Endothelial cell of umbilical vein (primary cell): Measurements from ENCODE around the gene STAG1. TPM values are rescaled to one million over a fixed set of nuclear protein-coding genes. Genes with fewer than 3 reads are reported as not detected.

Source experiments
- BruUV-seq: library from RNA; stranded (reverse); fragments of 400-500 nt; replicated peaks from 2 replicates; lab custom pipeline; 2021; lab: Mats Ljungman, UMichigan
- CTCF ChIA-PET: fragments of 300-600, 350-600 bp; sonication (Branson Sonifier 250); formaldehyde crosslinking; loops from one replicate; lab custom pipeline; 2021; ENCODE audit warnings: antibody characterized with exemption, inconsistent platforms; lab: Charles Lee
- POLR2A ChIA-PET: fragments of 300-600, 350-600 bp; sonication (Branson Sonifier 250); formaldehyde crosslinking; loops from one replicate; lab custom pipeline; 2021; ENCODE audit warnings: antibody characterized with exemption, inconsistent platforms; lab: Charles Lee
- DNase-seq: peaks from one replicate; pipeline ENCODE4 v3.0.0-alpha.2; 2011; ENCODE audit warnings: low read depth, low spot score
- FAIRE-seq: peaks from 2 replicates; lab custom pipeline; 2011; peaks lifted over from hg19 to GRCh38; lab: Jason Lieb, UNC
- H2AFZ ChIP-seq: 2 replicates; pipeline ENCODE4 v1.6.0; 2012; ENCODE audit warnings: low read depth, low read length, control low read depth, inconsistent platforms
- H3K27ac ChIP-seq: 2 replicates; pipeline ENCODE4 v1.5.1; 2011; ENCODE audit warnings: low read depth, mild to moderate bottlenecking, control low read depth, low read length, moderate library complexity; ENCODE audit not compliant: insufficient read depth
- H3K27me3 ChIP-seq, 2 experiments: 2 replicates each; pipeline versions ENCODE4 v1.6.0 to v1.6.1; 2011; ENCODE audit warnings: low read length in 2 of 2, mixed read lengths in 1 of 2; ENCODE audit not compliant: control insufficient read depth in 2 of 2, insufficient read depth in 2 of 2
- H3K36me3 ChIP-seq, 2 experiments: 2 replicates in 1 of 2; 3 replicates in 1 of 2; pipeline ENCODE4 v1.5.1; 2011; ENCODE audit warnings: low read length in 2 of 2, mild to moderate bottlenecking in 1 of 2, moderate library complexity in 1 of 2; ENCODE audit not compliant: control insufficient read depth in 2 of 2, insufficient read depth in 2 of 2; ENCODE audit errors: extremely low read depth in 1 of 2
- H3K4me1 ChIP-seq: 3 replicates; pipeline ENCODE4 v1.5.1; 2011; ENCODE audit warnings: mild to moderate bottlenecking, low read length; ENCODE audit not compliant: control insufficient read depth, insufficient read depth; ENCODE audit errors: extremely low read depth
- H3K4me2 ChIP-seq: 2 replicates; pipeline ENCODE4 v1.6.1; 2011; ENCODE audit warnings: low read length, control low read depth, mixed read lengths; ENCODE audit not compliant: insufficient read depth
- H3K4me3 ChIP-seq, 3 experiments: fragments of 200-600 bp in 1 of 3; sonication (generic), shearing (Covaris generic) in 1 of 3; replicated peaks in 1 of 3; 2 replicates each; pipeline ENCODE4 v1.5.1; 2011 to 2016; ENCODE audit warnings: control low read depth in 3 of 3, low read length in 3 of 3, mild to moderate bottlenecking in 2 of 3, inconsistent platforms in 1 of 3, low read depth in 1 of 3, moderate library complexity in 1 of 3; ENCODE audit not compliant: insufficient read depth in 1 of 3
- H3K79me2 ChIP-seq: 2 replicates; pipeline ENCODE4 v1.6.0; 2012; ENCODE audit warnings: low read length, inconsistent platforms; ENCODE audit not compliant: control insufficient read depth, insufficient read depth
- H3K9ac ChIP-seq: replicated peaks from 2 replicates; pipeline ENCODE3; 2011; ENCODE audit warnings: low read length, control low read depth; ENCODE audit not compliant: insufficient read depth; ENCODE audit errors: extremely low read depth
- H3K9me1 ChIP-seq: replicated peaks from 3 replicates; pipeline ENCODE4 v1.6.0; 2011; ENCODE audit warnings: mild to moderate bottlenecking, low read length; ENCODE audit not compliant: control insufficient read depth, insufficient read depth; ENCODE audit errors: extremely low read depth
- H3K9me3 ChIP-seq: replicated peaks from 2 replicates; pipeline ENCODE4 v1.5.1; 2012; ENCODE audit warnings: low read length, inconsistent platforms; ENCODE audit not compliant: control insufficient read depth, insufficient read depth
- H4K20me1 ChIP-seq: replicated peaks from 2 replicates; pipeline ENCODE3; 2011; ENCODE audit warnings: mild to moderate bottlenecking, low read length; ENCODE audit not compliant: control insufficient read depth, insufficient read depth; ENCODE audit errors: extremely low read depth
- CTCF ChIP-seq, 2 donors: IDR thresholded peaks; 1 replicate in 1 of 2; 2 replicates in 1 of 2; pipeline ENCODE4 v1.5.1; 2011; ENCODE audit warnings: low read length in 2 of 2, mild to moderate bottlenecking in 2 of 2, moderate library complexity in 2 of 2, control low read depth in 1 of 2, inconsistent platforms in 1 of 2, low read depth in 1 of 2; ENCODE audit not compliant: insufficient read depth in 1 of 2; ENCODE audit errors: extremely low read depth in 1 of 2
- EZH2 ChIP-seq: IDR thresholded peaks from 2 replicates; pipeline ENCODE4 v1.6.1; 2012; ENCODE audit warnings: borderline replicate concordance, low read depth, mild to moderate bottlenecking, moderate library complexity, low read length, inconsistent platforms; ENCODE audit not compliant: severe bottlenecking
- FOS ChIP-seq: IDR thresholded peaks from 2 replicates; pipeline ENCODE4 v1.6.1; 2011; ENCODE audit warnings: mild to moderate bottlenecking, low read length, moderate library complexity, borderline replicate concordance; ENCODE audit not compliant: insufficient read depth
- JUN ChIP-seq: IDR thresholded peaks from 2 replicates; pipeline ENCODE4 v1.6.1; 2011; ENCODE audit warnings: borderline replicate concordance, low read depth; ENCODE audit not compliant: insufficient read length, insufficient read depth
- MAX ChIP-seq: IDR thresholded peaks from 2 replicates; pipeline ENCODE4 v1.6.1; 2011; ENCODE audit not compliant: insufficient read depth, insufficient read length
- POLR2AphosphoS5 ChIP-seq: IDR thresholded peaks from 2 replicates; pipeline ENCODE4 v1.6.1; 2012; ENCODE audit warnings: low read depth, mild to moderate bottlenecking, control low read depth, low read length, moderate library complexity; ENCODE audit not compliant: insufficient read depth
- dilution Hi-C: fragments of 300-500 bp; cut with MboI; formaldehyde crosslinking; loops from one replicate; pipeline ENCODE4 v1.15.0; 2019; ENCODE audit warnings: low sequenced_read_pairs; ENCODE audit not compliant: extremely low pct_ligation_motif_present
- intact Hi-C: fragments of 100-400 bp; cut with micrococcal nuclease; formaldehyde crosslinking; loops from one replicate; pipeline ENCODE4 v1.10.0; 2022
- polyA plus RNA-seq, 4 experiments: library from polyadenylated mRNA; depleted of rRNA in 3 of 4; stranded (reverse) in 3 of 4; unstranded in 1 of 4; fragments of >200 nt; gene quantifications; 2 replicates each; pipeline versions ENCODE4 v1.2.1 to v1.2.3, GENCODE V29; 2011 to 2012; ENCODE audit warnings: missing spikeins in 1 of 4
- total RNA-seq: library from RNA; stranded (reverse); gene quantifications from 2 replicates; pipeline ENCODE4 v1.2.3, GENCODE V29; 2021

The STAG1 gene
- total and polyA plus RNA-seq, 2 donors (not counting 3 experiments of a cell fraction or from before 2014, with no cell fraction given): 7.4 to 42.1 TPM

DNA sequence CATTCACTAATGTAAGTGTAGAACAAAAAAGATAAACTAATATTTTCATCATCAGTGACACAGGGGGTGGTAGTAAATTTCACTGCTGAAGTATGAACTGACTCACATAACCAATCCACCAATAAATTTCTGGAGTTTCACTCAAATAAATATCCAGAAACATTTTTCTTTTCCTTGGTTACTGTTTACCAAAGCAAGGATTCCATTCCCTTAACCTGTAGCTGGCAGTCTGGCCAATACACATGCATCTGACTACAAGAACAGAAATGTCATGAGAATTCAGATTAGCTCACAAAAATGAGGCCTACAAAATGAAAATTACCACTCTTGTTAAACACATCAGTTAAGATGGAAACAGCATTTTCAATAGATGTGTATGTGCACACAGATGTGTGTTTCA, 80.3 kb downstream of the STAG1 start:
- dilution Hi-C loops (no loop called here), intact Hi-C loops (no loop called here)
- H2AFZ ChIP-seq: no peak overlapping the region
- no peak overlapping the region for H3K4me3 ChIP-seq
- no peaks in the 10 kb centered on the region for H3K9me3 ChIP-seq
- peaks cover 5% of the 10 kb centered on the region for H3K4me1 ChIP-seq
- no peaks in the 10 kb centered on the region for H3K36me3 ChIP-seq
- H3K79me2 ChIP-seq: peaks cover 77% of the 10 kb centered on the region
- no peak for TF ChIP-seq MAX
- no peak for TF ChIP-seq CTCF (IDR thresholded peaks at IDR 0.05; ENCODE audit: extremely low read depth in 1 of 2, insufficient read depth in 1 of 2, low read depth in 1 of 2, low read length in 2 of 2)
- no peak for TF ChIP-seq EZH2
- no peak for TF ChIP-seq FOS
- TF ChIP-seq POLR2AphosphoS5: no peak
- no peak for TF ChIP-seq JUN
- peaks cover 3% of the 10 kb centered on the region for H3K9me1 ChIP-seq
- no peaks in the 10 kb centered on the region for H3K27me3 ChIP-seq
- no peaks in the 10 kb centered on the region for H4K20me1 ChIP-seq
- FAIRE-seq (no peak), DNase-seq (no peak)
- no peak overlapping the region for H3K4me2 ChIP-seq
- no peak overlapping the region for H3K9ac ChIP-seq
- ChIA-PET CTCF (interaction anchor here (1.1 to 1.4 kb wide), 3 partner anchors 21 to 118 kb away, joined by 3 to 5 read pairs (median 3); partner anchors contain the start of gene STAG1), POLR2A (no interaction called here)
- no TSS peak for BruUV-seq
- H3K27ac ChIP-seq: no peak overlapping the region
